K562 (cell line): ENCODE data around the gene NYNRIN. TPM values are rescaled to one million over a fixed set of nuclear protein-coding genes. Genes with fewer than 3 reads are reported as not detected.

Experiments
- ATAC-seq: fragments of 200-7000 bp; cut with Tn5 transposase; 3 replicates; pipeline ENCODE4 v1.9.1; 2020; ENCODE audit warnings: moderate library complexity
- BruUV-seq: library from RNA; stranded (reverse); fragments of 400-500 nt; replicated peaks from 2 replicates; lab custom pipeline; 2021; lab: Mats Ljungman, UMichigan
- CTCF ChIA-PET: fragments of 300-600 bp; formaldehyde crosslinking; extraction: SDS; loops from one replicate; lab custom pipeline; 2021; ENCODE audit warnings: low intra/inter-chr PET ratio; lab: Yijun Ruan, JAX
- POLR2A ChIA-PET: fragments of 300-600, 350-650 bp; sonication (Branson Sonifier 250); formaldehyde crosslinking; extraction: SDS; loops from one replicate; lab custom pipeline; 2021; ENCODE audit warnings: antibody characterized with exemption, inconsistent platforms; lab: Yijun Ruan, JAX
- DNase-seq, 4 experiments: peaks; one replicate each; pipeline versions ENCODE4 v3.0.0 to v3.0.0-alpha.2; 2011 to 2018; ENCODE audit warnings: low spot score in 3 of 4, mixed read lengths in 3 of 4; ENCODE audit errors: extremely low read depth in 1 of 4
- FAIRE-seq: peaks from 2 replicates; lab custom pipeline; 2011; peaks lifted over from hg19 to GRCh38; lab: Jason Lieb, UNC
- H2AFZ ChIP-seq: 2 replicates; pipeline ENCODE4 v1.6.0; 2011; ENCODE audit warnings: low read depth, low read length, control low read depth, inconsistent platforms
- H3K27ac ChIP-seq: fragments of 200-600 bp; 3 replicates; pipeline ENCODE4 v1.8.0; 2011; ENCODE audit warnings: low read depth, mild to moderate bottlenecking, control low read depth, inconsistent platforms, low read length, moderate library complexity, mixed read lengths; ENCODE audit errors: extremely low read depth
- H3K27me3 ChIP-seq, 2 experiments: fragments of 300-600 bp in 1 of 2; 2 replicates in 1 of 2; 3 replicates in 1 of 2; pipeline versions ENCODE4 v1.6.0 to v1.8.0; 2011; ENCODE audit warnings: inconsistent platforms in 2 of 2, low read length in 2 of 2, mild to moderate bottlenecking in 1 of 2, mixed read lengths in 1 of 2, moderate library complexity in 1 of 2; ENCODE audit not compliant: control insufficient read depth in 2 of 2, insufficient read depth in 2 of 2
- H3K36me3 ChIP-seq: fragments of 300-600 bp; 3 replicates; pipeline ENCODE4 v1.8.0; 2011; ENCODE audit warnings: mild to moderate bottlenecking, low read length, inconsistent platforms; ENCODE audit not compliant: control insufficient read depth, insufficient read depth
- H3K4me1 ChIP-seq, 2 experiments: fragments of 200-600 bp in 1 of 2; replicated peaks in 1 of 2; 2 replicates in 1 of 2; 3 replicates in 1 of 2; pipeline versions ENCODE4 v1.5.1 to v1.8.0; 2011; ENCODE audit warnings: inconsistent platforms in 2 of 2, low read length in 2 of 2, mild to moderate bottlenecking in 1 of 2, mixed read lengths in 1 of 2, moderate library complexity in 1 of 2; ENCODE audit not compliant: control insufficient read depth in 2 of 2, insufficient read depth in 2 of 2
- H3K4me2 ChIP-seq: 2 replicates; pipeline ENCODE4 v1.6.1; 2011; ENCODE audit warnings: low read length, control low read depth, inconsistent platforms, mixed read lengths; ENCODE audit not compliant: insufficient read depth
- H3K4me3 ChIP-seq: fragments of 200-600 bp; sonication (generic), shearing (Covaris generic); 2 replicates; pipeline ENCODE4 v1.5.1; 2016; ENCODE audit warnings: control low read depth, inconsistent platforms
- H3K79me2 ChIP-seq: fragments of 200-600 bp; 3 replicates; pipeline ENCODE4 v1.8.0; 2011; ENCODE audit warnings: low read length, inconsistent platforms; ENCODE audit not compliant: control insufficient read depth, insufficient read depth
- H3K9ac ChIP-seq, 2 experiments: 2 replicates each; pipeline versions ENCODE4 v1.6.0 to v1.6.1; 2011; ENCODE audit warnings: low read depth in 2 of 2, low read length in 2 of 2, control low read depth in 1 of 2, inconsistent platforms in 1 of 2, mild to moderate bottlenecking in 1 of 2, mixed read lengths in 1 of 2; ENCODE audit not compliant: insufficient read depth in 1 of 2
- H3K9me1 ChIP-seq: one replicate; pipeline ENCODE4 v1.6.0; 2011; ENCODE audit warnings: inconsistent platforms, mild to moderate bottlenecking, low read length, moderate library complexity; ENCODE audit not compliant: control insufficient read depth, insufficient read depth
- H3K9me3 ChIP-seq: replicated peaks from 2 replicates; pipeline ENCODE4 v1.5.1; 2011; ENCODE audit warnings: low read depth, low read length, inconsistent platforms; ENCODE audit not compliant: control insufficient read depth, insufficient read depth
- H4K20me1 ChIP-seq: replicated peaks from 2 replicates; pipeline ENCODE4 v1.6.1; 2011; ENCODE audit warnings: low read length, inconsistent platforms, mixed read lengths; ENCODE audit not compliant: control insufficient read depth, insufficient read depth
- HMG20A ChIP-seq: fragments of 450-650 bp; formaldehyde crosslinking; conservative IDR thresholded peaks from 2 replicates; pipeline ENCODE4 v1.4.0; 2020; ENCODE audit warnings: mild to moderate bottlenecking, mixed read lengths
- HMGN3 ChIP-seq: IDR thresholded peaks from 2 replicates; pipeline ENCODE4 v1.6.1; 2011; ENCODE audit warnings: borderline replicate concordance, low read depth, mild to moderate bottlenecking, mixed read lengths, low read length; ENCODE audit not compliant: insufficient read length; ENCODE audit errors: extremely low read depth
- WGBS: fragments of 100-300 bp; shearing (Covaris generic); methylation state at CpG from one replicate; pipeline ENCODE4 v1.1.6; 2016; ENCODE audit warnings: low coverage, mixed read lengths; ENCODE audit not compliant: insufficient coverage; ENCODE audit errors: missing lambda C conversion rate; 5-methylcytosine and 5-hydroxymethylcytosine counted together
- in situ Hi-C: fragments of 300-500 bp; cut with MboI; formaldehyde crosslinking; loops from 4 replicates; pipeline ENCODE4 v1.15.0; 2018; ENCODE audit warnings: inconsistent platforms, mixed read lengths
- intact Hi-C: fragments of 100-400 bp; cut with micrococcal nuclease; formaldehyde crosslinking; loops from 2 replicates; pipeline ENCODE4 v1.14.2; 2022
- polyA plus RNA-seq, 8 experiments: library from polyadenylated mRNA; depleted of rRNA in 4 of 8; stranded (reverse) in 5 of 8; unstranded in 3 of 8; fragments of >200 nt; fragmentation: Nextera tagmentation in 2 of 8; fragmentation: Illumina TruSeq in 1 of 8; extraction: Ambion mirVana in 2 of 8; extraction: Trizol in 1 of 8; gene quantifications; 2 replicates each; pipeline versions ENCODE4 v1.2.1 to v1.2.3, GENCODE V29; 2011 to 2014; ENCODE audit warnings: inconsistent platforms in 1 of 8, missing spikeins in 1 of 8
- total RNA-seq, 7 experiments: library from RNA; depleted of rRNA in 6 of 7; stranded (reverse); fragments of >200 nt in 6 of 7; fragmentation: Illumina TruSeq in 2 of 7; extraction: Trizol in 2 of 7; gene quantifications; 2 replicates each; pipeline versions ENCODE4 v1.2.1 to v1.2.3, GENCODE V29; 2011 to 2021; ENCODE audit warnings: low replicate concordance in 1 of 7
- TF ChIP-seq, protein P1 (sequence below): fragments of 450-650 bp; conservative IDR thresholded peaks from 2 replicates; pipeline ENCODE4 v1.6.1; 2016; ENCODE audit warnings: missing genetic modification characterization, low read depth, mild to moderate bottlenecking, control low read depth, missing compliant biosample characterization

Gene NYNRIN
- total and polyA plus RNA-seq, 9 of the 15 experiments (the other 6 are each of a cell fraction or from before 2014, with no cell fraction given) = 0.04 to 1.2 (median 0.28) TPM

DNA sequence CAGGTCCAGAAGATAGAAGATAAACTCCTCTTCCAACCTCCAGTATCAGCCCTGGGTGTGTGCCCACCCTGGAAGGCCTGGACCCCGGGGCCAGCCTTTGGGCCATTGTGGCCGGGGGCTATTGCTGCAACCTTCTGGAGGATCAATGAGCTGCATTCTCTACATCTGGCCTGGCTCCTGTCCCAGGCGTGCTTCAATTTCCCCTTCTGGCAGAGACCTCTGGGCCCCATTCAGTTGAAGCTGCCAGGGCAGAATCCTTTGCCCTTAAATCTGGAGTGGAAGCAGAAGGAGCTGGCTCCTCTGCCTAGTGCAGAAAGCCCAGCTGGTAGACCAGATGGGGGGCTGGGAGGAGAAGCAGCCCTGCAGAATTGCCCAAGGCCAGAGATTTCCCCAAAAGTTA lies 10.0 kb downstream of the NYNRIN start:
- ChIA-PET POLR2A (interaction anchor here (0.6 to 2.3 kb wide), 6 partner anchors 12 to 136 kb away, joined by 3 to 11 read pairs (median 4); partner anchors contain the start of gene KHNYN), CTCF (no interaction called here)
- Histone ChIP-seq H4K20me1 (no peaks in the 10 kb centered on the region), H3K79me2 (no peaks in the 10 kb centered on the region), H3K4me3 (no peak overlapping the region), H3K27me3 (peaks cover 0 to 8% of the 10 kb centered on the region in 2 experiments; a peak in 1 of 5 replicates), H3K4me2 (no peak overlapping the region), H3K36me3 (no peaks in the 10 kb centered on the region), H3K9me1 (no peaks in the 10 kb centered on the region), H3K9ac (no peak overlapping the region), H3K4me1 (peaks cover 0 to 7% of the 10 kb centered on the region in 2 experiments; a peak in 3 of 5 replicates), H2AFZ (no peak overlapping the region), H3K9me3 (no peaks in the 10 kb centered on the region), H3K27ac (no peak overlapping the region)
- intact Hi-C loops = no loop called here
- TF ChIP-seq HMG20A (CRISPR knock-in tag) (no peak), HMGN3 (no peak)
- TF ChIP-seq, protein P1, sequence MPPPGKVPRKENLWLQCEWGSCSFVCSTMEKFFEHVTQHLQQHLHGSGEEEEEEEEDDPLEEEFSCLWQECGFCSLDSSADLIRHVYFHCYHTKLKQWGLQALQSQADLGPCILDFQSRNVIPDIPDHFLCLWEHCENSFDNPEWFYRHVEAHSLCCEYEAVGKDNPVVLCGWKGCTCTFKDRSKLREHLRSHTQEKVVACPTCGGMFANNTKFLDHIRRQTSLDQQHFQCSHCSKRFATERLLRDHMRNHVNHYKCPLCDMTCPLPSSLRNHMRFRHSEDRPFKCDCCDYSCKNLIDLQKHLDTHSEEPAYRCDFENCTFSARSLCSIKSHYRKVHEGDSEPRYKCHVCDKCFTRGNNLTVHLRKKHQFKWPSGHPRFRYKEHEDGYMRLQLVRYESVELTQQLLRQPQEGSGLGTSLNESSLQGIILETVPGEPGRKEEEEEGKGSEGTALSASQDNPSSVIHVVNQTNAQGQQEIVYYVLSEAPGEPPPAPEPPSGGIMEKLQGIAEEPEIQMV (tag) = no peak
- no peak for ATAC-seq
- FAIRE-seq = no peak
- in situ Hi-C loops = no loop called here
- DNase-seq = no peak
- 0% methylated on average over 1 of the region's 3 CpGs for WGBS
- no TSS peak for BruUV-seq
